HEK293 (cell line): Measurements from ENCODE around the gene HOXA6.

ENCODE experiments used
- AEBP2 ChIP-seq: fragments of 450-650 bp; formaldehyde crosslinking; IDR thresholded peaks from 2 replicates; pipeline ENCODE4 v1.5.1; 2016; ENCODE audit warnings: missing biosample characterization, missing genetic modification characterization, borderline replicate concordance
- FEZF1 ChIP-seq: fragments of 450-650 bp; formaldehyde crosslinking; IDR thresholded peaks from 2 replicates; pipeline ENCODE4 v1.5.1; 2016; ENCODE audit warnings: missing biosample characterization, missing genetic modification characterization
- HOXA7 ChIP-seq: sonication (generic); formaldehyde crosslinking; IDR thresholded peaks from 2 replicates; pipeline ENCODE4 v1.8.1; 2022; ENCODE audit warnings: missing genetic modification reagents, borderline replicate concordance
- IKZF3 ChIP-seq: fragments of 450-650 bp; IDR thresholded peaks from 2 replicates; pipeline ENCODE4 v1.5.0; 2018; ENCODE audit warnings: missing biosample characterization, mild to moderate bottlenecking, missing genetic modification characterization, moderate library complexity
- KLF8 ChIP-seq: fragments of 450-650 bp; formaldehyde crosslinking; IDR thresholded peaks from 2 replicates; pipeline ENCODE4 v1.5.1; 2016; ENCODE audit warnings: missing biosample characterization, missing genetic modification characterization
- RBAK ChIP-seq: fragments of 450-650 bp; formaldehyde crosslinking; IDR thresholded peaks from 2 replicates; pipeline ENCODE4 v1.5.1; 2016; ENCODE audit warnings: missing biosample characterization, missing genetic modification characterization
- SP7 ChIP-seq: fragments of 450-650 bp; formaldehyde crosslinking; IDR thresholded peaks from 2 replicates; pipeline ENCODE4 v1.5.1; 2016; ENCODE audit warnings: missing biosample characterization, missing genetic modification characterization
- TCF7L2 ChIP-seq: IDR thresholded peaks from 2 replicates; pipeline ENCODE4 v1.6.1; 2011; ENCODE audit warnings: low read depth, mild to moderate bottlenecking, inconsistent platforms, low read length, moderate library complexity, borderline replicate concordance
- TSHZ1 ChIP-seq: fragments of 450-650 bp; formaldehyde crosslinking; IDR thresholded peaks from 2 replicates; pipeline ENCODE4 v1.5.1; 2016; ENCODE audit warnings: missing biosample characterization, missing genetic modification characterization, borderline replicate concordance
- ZBTB20 ChIP-seq: fragments of 450-650 bp; formaldehyde crosslinking; IDR thresholded peaks from 2 replicates; pipeline ENCODE4 v1.5.1; 2016; ENCODE audit warnings: missing biosample characterization, missing genetic modification characterization
- ZNF146 ChIP-seq: fragments of 450-650 bp; formaldehyde crosslinking; IDR thresholded peaks from 2 replicates; pipeline ENCODE4 v1.5.1; 2016; ENCODE audit warnings: missing biosample characterization, missing genetic modification characterization
- ZNF18 ChIP-seq: fragments of 450-650 bp; formaldehyde crosslinking; IDR thresholded peaks from 2 replicates; pipeline ENCODE4 v1.5.1; 2016; ENCODE audit warnings: missing biosample characterization, missing genetic modification characterization
- ZNF335 ChIP-seq: fragments of 450-650 bp; formaldehyde crosslinking; conservative IDR thresholded peaks from 2 replicates; pipeline ENCODE4 v1.5.1; 2016; ENCODE audit warnings: missing biosample characterization, missing genetic modification characterization
- ZNF501 ChIP-seq: fragments of 450-650 bp; formaldehyde crosslinking; IDR thresholded peaks from 2 replicates; pipeline ENCODE4 v1.5.1; 2016; ENCODE audit warnings: missing biosample characterization, missing genetic modification characterization
- ZNF514 ChIP-seq: fragments of 450-650 bp; formaldehyde crosslinking; IDR thresholded peaks from 2 replicates; pipeline ENCODE4 v1.5.1; 2016; ENCODE audit warnings: missing biosample characterization, missing genetic modification characterization
- ZNF518A ChIP-seq: fragments of 450-650 bp; formaldehyde crosslinking; conservative IDR thresholded peaks from 2 replicates; pipeline ENCODE4 v1.5.1; 2016; ENCODE audit warnings: low read depth, missing biosample characterization, missing genetic modification characterization
- ZNF521 ChIP-seq: fragments of 450-650 bp; formaldehyde crosslinking; IDR thresholded peaks from 2 replicates; pipeline ENCODE4 v1.5.1; 2017; ENCODE audit warnings: missing biosample characterization, mild to moderate bottlenecking, missing genetic modification characterization
- ZNF529 ChIP-seq: fragments of 450-650 bp; formaldehyde crosslinking; IDR thresholded peaks from 2 replicates; pipeline ENCODE4 v1.5.1; 2017; ENCODE audit warnings: missing genetic modification characterization, missing biosample characterization; ENCODE audit not compliant: insufficient replicate concordance
- ZNF645 ChIP-seq: fragments of 450-650 bp; formaldehyde crosslinking; IDR thresholded peaks from 2 replicates; pipeline ENCODE4; 2016; ENCODE audit warnings: missing biosample characterization, missing genetic modification characterization
- ZNF677 ChIP-seq: fragments of 450-650 bp; IDR thresholded peaks from 2 replicates; pipeline ENCODE4 v1.5.0; 2018; ENCODE audit warnings: missing biosample characterization, mild to moderate bottlenecking, missing genetic modification characterization, moderate library complexity
- ZNF707 ChIP-seq: fragments of 450-650 bp; formaldehyde crosslinking; IDR thresholded peaks from 2 replicates; pipeline ENCODE4 v1.5.1; 2016; ENCODE audit warnings: missing biosample characterization, missing genetic modification characterization
- ZNF776 ChIP-seq: fragments of 450-650 bp; formaldehyde crosslinking; IDR thresholded peaks from 2 replicates; pipeline ENCODE4 v1.5.0; 2017; ENCODE audit warnings: missing biosample characterization, missing genetic modification characterization, borderline replicate concordance
- ZNF843 ChIP-seq: fragments of 450-650 bp; formaldehyde crosslinking; IDR thresholded peaks from 2 replicates; pipeline ENCODE4 v1.5.1; 2016; ENCODE audit warnings: missing biosample characterization, missing genetic modification characterization

The HOXA6 gene

GRCh38 chr7:27095897-27096767, 51.4 kb downstream of the HOXA6 start, which contains the start of gene HOXA1 (continued):
- TF ChIP-seq TSHZ1 = no peak
- TF ChIP-seq ZNF18 (tag by site-specific recombination) = no peak
- TF ChIP-seq ZNF843 (tag by site-specific recombination) = peak; percentile 35; the same call in 1 of the 2 replicates
- no peak for TF ChIP-seq ZNF645 (tag by site-specific recombination)
- TF ChIP-seq ZNF501 (tag by site-specific recombination) = 0 out of 2 replicates have a peak, but pooled peaks have one; percentile 56
- no peak for TF ChIP-seq ZNF518A (tag by site-specific recombination)
- peak; percentile 63 for TF ChIP-seq SP7 (tag by site-specific recombination)
- TF ChIP-seq ZNF521 (tag by site-specific recombination) = no peak
- no peak for TF ChIP-seq ZNF514 (tag by site-specific recombination)
- peak; percentile 79; the same call in 1 of the 2 replicates for TF ChIP-seq KLF8 (tag by site-specific recombination)
- TF ChIP-seq ZNF146 = no peak
- peak; percentile 38 for TF ChIP-seq FEZF1 (tag by site-specific recombination)
- no peak; the same call in 1 of the 2 replicates for TF ChIP-seq ZNF335 (tag by site-specific recombination)
- TF ChIP-seq TCF7L2 = no peak; the same call in 1 of the 2 replicates
- TF ChIP-seq HOXA7 (CRISPR knock-in tag) = no peak
- no peak for TF ChIP-seq ZNF677 (tag by site-specific recombination)
- no peak for TF ChIP-seq ZNF529
- no peak for TF ChIP-seq RBAK (tag by site-specific recombination)
- TF ChIP-seq ZNF707 = no peak
- TF ChIP-seq IKZF3 = peak; percentile 32; the same call in 1 of the 2 replicates
- no peak for TF ChIP-seq AEBP2 (tag by site-specific recombination)
- peak; percentile 86 for TF ChIP-seq ZBTB20 (tag by site-specific recombination)
- TF ChIP-seq ZNF776 (tag by site-specific recombination) = no peak
